GM18907 (cell line): ENCODE data around the gene VAT1L.

Experiments
- ATAC-seq: cut with Tn5 transposase; IDR thresholded peaks from one replicate; pipeline ENCODE4 v1.9.1; 2021; ENCODE audit warnings: mild to moderate bottlenecking, moderate library complexity; ENCODE audit not compliant: unreplicated experiment

VAT1L gene

DNA sequence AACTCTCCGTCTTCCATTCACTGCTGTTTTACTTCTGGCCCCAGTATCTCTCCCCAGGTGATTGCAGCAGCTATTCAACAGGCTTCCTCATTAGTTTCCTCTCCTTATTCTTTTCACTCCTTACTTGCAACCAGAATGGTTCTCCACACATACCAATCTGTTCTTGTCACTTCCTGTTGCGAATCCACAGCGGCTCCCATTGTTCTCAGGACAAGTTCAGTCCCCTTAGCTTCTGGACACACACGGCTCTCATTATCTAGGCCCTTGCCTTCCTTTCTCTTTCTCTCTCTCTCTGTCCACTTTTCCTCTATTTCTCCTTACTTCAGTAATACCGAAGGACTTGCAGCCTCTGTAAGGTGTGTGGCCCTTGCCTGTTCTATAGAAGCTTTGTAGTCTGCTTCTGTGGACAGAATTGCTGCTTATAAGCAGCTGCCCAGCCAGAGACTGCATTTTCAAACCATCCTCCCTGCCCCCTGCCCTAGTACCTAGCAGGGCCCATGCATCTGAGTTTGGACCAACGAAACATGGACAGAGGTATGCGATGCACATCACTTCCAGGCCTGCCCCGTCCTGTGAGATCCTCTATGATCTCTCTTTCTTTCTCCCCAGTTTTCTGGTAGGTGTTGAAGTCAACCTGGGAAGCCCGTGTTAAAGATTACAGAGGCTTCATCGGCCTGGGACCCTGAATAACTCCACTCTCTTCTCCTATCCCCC, 45.7 kb downstream of the VAT1L start:
- ATAC-seq: no peak

DNA sequence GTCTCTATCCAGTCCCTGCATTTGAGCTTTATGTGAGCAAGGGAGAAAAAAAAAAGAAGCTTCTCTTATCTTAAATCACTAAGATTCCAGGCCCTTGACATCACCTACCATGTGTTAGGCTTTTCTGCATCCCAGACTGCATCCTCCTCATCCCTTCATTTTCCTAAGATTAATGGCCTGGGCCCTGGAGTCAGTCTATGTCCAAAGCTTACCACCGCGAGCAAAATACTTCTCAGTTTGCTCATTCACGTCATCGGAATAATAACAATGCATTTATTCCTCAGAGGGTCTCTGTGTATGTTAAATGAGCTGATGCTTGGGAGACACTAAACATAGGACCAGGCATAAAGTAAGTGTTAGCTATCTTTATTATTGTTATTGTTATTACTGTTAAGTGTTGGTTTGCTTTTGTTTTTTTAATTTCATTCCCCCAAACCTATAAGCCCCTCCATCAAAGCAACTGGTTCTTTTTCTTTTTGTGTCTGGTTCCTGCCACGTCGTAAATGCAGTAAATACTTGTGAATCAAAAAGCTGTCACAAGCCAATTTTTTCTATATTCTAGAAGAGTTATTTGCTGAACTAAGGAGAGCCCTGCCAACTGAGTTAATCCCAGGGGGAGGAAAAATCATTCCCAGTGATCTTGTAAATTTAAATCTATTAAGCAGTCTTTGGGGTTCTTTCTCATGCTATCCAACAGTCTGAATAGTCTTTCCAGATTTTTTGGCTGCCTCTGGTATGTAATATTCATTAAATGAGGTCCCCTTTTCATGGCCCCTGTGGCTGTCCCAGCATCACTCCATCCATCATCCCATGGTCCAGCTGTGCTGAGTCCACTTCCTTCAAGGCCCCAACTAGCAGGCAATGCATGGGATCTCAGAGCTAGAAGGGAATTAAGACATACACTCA, 46.5 kb downstream of the VAT1L start:
- ATAC-seq: no peak

- no peak for ATAC-seq
Observed at GRCh38 chr16:77836801-77837200, 48.4 kb downstream of the VAT1L start.

- no peak for ATAC-seq
Observed at GRCh38 chr16:77838597-77839255, 50.4 kb downstream of the VAT1L start.

DNA sequence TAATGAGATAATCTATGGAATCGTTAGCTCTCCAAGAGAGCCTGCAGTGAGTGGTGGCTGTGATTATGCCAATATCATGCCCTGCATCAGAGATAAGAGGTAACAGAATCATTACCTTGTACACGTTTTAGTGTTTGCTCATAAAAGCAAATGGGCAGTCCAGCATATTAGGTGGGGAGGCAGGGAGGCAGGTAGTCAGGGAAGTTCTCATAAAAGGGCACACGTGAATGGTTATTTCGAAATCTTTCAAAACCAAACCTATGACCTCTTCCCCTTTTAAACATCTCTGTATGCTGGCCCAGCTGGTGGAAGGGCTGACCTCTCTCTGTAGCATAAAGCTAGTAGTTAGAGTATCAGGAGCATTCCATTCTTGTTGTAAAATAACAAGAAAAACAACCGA, 51.7 kb downstream of the VAT1L start:
- ATAC-seq: no peak

DNA sequence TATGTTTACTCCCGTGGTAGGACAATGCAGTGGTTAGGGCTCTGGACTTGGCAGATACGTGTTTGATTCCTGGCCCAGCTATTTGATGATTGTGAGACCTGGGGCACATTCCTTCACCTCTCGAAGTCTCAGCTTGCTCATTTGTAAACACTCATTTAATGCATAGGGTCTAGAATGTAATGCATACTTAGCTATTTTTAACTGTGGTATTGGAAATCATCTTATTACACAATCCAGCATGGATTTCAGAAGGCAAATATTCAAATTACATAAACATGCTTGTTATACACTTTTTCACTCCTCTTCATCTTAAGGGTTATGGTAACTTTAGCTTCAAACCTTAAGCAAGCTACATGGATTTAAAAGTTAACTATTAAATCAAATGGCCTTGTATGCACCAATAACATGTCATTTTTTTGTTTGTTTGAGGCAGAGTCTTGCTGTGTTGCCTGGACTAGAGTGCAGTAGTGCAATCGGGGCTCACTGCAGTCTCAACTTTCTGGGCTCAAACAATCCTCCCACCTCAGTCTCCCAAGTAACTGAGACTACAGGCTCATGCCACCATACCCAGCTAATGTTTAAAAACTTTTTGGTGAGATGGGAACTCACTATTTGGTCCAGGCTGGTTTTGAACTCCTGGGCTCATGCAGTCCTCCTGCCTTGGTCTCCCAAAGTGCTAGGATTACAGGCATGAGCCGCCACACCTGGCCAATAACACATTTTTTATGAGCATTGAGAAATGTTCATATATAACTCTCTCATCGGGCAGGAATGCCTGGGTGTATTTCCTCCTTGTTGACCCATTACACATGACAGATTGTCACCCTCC, 52.5 kb downstream of the VAT1L start:
- ATAC-seq: no peak

GRCh38 chr16:77841502-77841763, 53.1 kb downstream of the VAT1L start:
- ATAC-seq: no peak

GRCh38 chr16:77842468-77842867, 54.1 kb downstream of the VAT1L start:
- ATAC-seq: no peak

DNA sequence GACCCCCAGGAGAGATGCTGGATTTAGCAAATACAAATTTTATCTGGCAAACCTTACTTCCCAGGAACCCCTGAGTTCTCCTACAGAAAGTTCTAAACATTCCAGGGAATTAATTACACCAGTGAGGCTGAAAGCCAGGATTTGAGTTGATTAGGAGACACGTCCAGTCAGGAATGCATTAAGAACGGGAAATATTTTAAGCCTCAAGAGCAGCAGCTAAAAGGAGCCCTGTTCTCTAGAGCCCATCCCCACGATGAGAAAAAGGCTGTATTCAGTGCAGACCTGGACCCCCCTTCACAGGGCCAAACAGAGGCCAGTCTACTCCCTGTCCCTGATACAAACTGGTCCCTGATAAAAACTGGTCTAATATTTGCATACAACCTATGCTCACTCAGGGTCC, 55.0 kb downstream of the VAT1L start:
- ATAC-seq: no peak

- ATAC-seq: no peak
Observed at GRCh38 chr16:77844801-77845200, 56.4 kb downstream of the VAT1L start.

- no peak for ATAC-seq
Observed at GRCh38 chr16:77849646-77850258, 61.4 kb downstream of the VAT1L start.

- no peak for ATAC-seq
Observed at GRCh38 chr16:77850636-77851333, 62.4 kb downstream of the VAT1L start.

DNA sequence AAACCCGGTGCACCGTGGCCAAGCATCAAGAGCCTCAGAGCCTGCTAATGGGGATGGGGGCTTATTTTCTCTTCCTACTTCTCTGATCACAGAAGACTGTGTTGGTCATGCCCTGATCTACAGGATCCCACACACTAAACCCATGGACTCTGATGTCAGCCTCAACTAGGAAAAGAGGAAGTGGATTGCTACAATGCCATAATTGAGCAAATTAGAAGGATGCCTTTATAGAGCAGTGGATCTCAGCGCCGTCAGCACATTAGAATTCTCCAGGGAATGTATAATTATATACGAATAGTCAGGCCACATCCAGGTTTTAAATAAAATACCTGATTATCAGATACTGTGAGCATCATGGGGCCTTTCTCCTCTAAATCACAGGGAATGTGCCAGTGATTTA, 64.8 kb downstream of the VAT1L start:
- no peak for ATAC-seq

GRCh38 chr16:77856438-77857160, 68.2 kb downstream of the VAT1L start:
- no peak for ATAC-seq

DNA sequence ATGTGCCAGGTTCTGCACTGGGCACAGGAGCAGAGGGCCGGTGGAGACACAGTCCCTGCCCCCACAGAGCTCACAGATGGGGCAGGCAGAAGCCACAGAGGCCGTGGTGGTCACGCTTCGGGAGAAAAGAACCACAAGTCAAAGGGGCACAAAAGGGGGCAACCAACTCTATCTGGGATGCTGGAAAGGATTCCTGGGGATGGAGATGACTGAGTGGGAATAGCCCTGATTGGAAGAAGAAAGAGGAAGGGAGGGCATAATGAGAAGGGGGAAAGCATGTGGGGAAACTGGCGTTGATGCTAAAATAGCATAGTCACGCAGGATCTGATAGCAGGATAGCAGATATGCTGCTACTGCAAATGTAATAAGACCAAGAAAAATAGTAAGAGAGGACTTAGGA, 69.7 kb downstream of the VAT1L start:
- ATAC-seq: no peak

- no peak for ATAC-seq
Observed at GRCh38 chr16:77859493-77860232, 71.3 kb downstream of the VAT1L start.

DNA sequence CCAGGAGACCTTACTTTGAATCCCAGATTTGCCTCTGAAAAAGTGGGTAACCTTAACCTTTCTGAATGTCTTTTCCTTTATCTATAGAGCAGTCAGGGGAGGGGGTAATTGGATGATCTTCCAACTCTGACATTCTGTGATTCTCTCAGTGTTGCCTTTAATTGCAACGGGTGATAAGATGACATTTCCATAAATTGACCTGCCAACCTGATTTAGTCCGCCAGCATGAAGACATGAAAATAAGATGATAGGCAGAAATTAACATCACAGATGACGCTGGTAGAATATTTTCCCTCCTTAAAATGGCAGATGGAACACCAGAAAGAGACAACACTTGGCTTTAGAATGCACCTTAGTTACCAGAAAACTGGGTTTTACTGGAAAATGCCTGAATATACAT, 72.6 kb downstream of the VAT1L start:
- ATAC-seq: no peak

DNA sequence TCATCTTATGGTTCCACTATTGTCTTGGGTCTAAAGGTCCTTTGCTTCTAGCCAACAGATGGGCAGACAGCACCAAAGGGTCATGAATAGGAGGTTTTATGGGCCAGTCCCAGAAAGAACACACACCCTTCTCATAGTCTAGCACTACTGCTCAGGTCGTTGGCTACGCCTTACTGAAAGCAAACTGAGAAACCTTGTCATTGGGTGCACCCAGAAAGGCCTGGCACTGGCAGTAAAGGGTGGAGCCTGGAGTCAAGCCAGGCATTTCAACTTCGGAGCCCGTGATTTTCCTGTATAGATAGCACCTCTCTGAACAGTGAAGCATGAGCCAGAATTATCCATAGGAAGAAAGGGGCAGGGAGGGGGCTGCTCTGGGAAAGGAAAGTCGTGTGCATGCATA, 74.9 kb downstream of the VAT1L start:
- ATAC-seq: no peak

DNA sequence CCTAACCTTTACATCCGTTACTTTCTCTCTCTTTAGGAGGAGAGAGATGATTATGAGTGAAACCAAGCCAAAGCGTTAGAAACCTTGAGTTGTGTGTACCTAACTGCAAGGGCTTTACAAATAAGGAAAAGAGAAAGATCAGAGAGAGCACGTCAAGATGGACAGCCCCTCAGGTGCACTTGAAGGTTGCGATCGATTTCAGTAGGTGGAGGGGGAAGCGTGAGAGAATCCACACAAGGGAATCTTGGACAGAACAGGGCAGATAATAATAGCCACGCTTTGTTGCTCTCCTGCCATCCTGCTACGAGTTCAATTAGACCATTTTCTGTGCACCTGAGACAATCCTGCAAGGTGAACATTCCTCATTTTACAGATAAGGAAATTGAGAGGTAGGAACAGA, 78.4 kb downstream of the VAT1L start:
- no peak for ATAC-seq
